HG02642 (cell line): ENCODE measurements around the gene NOX5.

Source experiments
- ATAC-seq: cut with Tn5 transposase; IDR thresholded peaks from one replicate; pipeline ENCODE4 v1.9.1; 2021; ENCODE audit warnings: mild to moderate bottlenecking; ENCODE audit not compliant: unreplicated experiment, poor library complexity

Gene NOX5

DNA sequence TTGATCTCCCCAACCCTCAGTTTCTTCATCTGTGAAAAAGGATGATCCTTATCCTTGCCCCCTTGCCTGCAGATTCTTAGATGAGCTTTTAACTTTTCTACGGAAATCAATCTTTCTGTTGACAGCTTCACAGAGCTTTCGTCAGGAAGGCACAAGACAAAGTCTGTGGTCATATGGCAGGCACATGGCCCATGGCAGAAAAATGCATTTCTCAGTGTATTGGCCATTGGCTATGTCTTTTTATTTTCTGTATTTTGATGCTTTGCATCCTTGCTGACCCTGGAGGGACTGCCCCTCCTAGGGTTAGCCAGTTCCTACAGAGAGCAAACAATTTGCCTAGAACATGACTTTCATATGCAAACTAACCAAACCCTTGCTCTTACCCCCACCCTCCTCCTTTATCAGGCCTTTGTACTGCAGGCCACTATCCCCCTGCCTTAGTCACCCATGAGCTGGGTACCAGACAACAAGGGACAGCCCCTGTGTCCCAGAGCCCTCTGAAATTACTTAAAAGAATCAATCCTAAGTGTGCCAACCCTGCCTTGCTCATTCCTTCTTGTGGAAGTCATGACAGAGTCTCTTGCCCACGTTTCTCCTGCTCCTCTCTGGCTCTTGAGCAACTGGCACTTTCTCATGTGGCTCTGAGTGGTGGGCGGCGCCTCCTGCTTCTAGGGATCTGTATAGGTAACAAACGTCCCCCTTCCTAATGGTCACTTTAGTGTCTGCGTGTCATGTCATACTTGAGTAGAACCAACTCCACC is 24.1 kb upstream of the NOX5 start:
- no peak for ATAC-seq

DNA sequence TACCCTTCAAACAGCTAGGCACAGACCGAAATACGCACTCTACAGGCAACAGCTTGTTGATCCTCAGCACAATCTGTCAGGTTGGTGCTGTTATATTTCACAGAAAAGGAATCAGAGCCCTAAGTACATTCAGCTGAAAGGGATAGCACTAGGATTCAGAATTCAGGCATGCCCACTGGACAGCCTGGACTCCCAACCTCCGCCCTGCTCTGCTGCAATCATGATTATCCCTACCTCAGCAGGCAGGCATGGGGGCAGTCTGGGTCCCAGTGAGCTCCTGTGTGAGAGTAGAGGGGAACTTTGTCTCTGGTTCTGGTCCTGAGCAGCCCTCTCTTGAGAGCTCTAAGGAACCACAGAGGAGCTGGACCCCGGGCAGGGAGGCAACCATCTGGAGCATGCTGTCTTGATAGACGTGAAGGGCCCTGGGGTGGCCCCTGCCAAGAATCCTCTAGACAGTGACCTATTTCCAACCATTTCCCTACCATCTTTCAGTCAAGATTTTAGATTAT is 23.4 kb upstream of the NOX5 start:
- ATAC-seq = no peak

DNA sequence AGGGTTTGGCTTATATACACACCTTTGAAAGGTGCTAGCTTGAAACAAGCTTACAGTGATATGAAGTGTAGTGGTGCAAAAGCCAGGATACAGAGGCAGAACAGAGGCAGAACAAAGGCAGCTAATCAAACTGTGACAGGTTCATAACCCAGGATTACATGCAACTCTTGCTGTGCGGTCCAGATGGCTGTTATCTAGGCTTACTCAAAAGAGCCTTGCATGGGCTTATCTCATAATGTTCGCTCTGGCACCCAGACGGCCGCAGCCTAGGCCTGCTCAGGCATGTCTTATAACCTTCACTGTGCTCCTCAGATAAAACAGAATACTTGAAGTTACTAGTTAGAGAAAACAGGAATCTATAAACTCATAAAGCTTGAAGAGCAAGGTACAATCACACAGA is 22.8 kb upstream of the NOX5 start:
- no peak for ATAC-seq

DNA sequence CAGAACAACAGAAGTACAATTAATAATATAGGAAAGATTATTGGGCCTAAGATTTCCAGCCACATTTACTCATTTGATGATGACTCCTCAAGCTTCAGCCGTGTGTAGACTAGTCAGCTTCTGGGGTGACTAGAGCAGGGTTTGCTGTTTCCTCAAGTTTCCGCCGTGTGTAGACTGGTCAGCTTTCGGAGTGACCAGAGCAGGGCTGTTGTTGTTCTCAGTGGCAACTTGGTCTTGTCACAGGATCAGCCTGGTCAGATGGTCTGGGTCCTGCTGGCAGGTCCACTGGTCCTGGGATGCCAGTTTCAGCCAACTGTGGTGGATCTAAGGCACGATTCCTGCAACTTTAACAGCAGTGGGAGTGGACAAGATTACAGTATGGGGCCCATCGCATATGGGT is 21.8 kb upstream of the NOX5 start:
- ATAC-seq = no peak

DNA sequence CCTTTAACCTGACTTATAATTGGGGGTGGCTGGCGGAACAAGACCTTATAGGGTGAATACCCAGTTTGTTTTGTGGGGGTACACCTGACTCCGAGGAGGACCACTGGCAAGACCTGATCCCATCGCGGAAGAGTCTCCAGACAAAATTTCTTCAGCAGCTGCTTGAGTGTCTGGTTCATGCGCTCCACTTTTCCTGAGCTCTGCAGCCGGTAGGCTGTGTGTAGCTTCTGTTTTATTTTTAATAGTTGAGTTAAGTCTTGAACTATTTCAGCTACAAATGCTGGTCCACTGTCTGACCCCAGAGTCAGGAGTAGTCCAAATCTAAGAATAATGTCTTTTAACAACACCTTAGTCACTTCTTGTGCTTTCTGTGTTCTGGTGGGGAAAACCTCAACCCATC is 21.2 kb upstream of the NOX5 start:
- ATAC-seq = no peak

DNA sequence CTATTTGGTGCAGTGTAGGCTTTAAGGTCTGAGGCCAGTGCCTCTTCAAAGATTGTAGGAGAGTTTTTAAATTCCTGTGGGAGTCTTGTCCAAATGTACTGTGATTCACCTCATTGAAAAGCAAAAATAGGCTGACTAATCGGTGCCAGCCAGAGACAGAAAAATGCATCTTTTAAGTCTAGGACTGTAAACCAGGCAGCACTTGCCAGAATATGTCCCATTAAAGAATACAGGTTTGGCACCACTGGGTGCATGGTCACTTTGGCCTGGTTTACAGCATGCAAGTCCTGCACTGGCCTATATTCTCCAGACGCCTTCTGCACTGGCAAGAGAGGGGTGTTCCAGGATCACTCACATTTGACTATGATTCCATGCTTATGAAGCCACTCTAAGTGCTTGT is 20.3 kb upstream of the NOX5 start:
- no peak for ATAC-seq

DNA sequence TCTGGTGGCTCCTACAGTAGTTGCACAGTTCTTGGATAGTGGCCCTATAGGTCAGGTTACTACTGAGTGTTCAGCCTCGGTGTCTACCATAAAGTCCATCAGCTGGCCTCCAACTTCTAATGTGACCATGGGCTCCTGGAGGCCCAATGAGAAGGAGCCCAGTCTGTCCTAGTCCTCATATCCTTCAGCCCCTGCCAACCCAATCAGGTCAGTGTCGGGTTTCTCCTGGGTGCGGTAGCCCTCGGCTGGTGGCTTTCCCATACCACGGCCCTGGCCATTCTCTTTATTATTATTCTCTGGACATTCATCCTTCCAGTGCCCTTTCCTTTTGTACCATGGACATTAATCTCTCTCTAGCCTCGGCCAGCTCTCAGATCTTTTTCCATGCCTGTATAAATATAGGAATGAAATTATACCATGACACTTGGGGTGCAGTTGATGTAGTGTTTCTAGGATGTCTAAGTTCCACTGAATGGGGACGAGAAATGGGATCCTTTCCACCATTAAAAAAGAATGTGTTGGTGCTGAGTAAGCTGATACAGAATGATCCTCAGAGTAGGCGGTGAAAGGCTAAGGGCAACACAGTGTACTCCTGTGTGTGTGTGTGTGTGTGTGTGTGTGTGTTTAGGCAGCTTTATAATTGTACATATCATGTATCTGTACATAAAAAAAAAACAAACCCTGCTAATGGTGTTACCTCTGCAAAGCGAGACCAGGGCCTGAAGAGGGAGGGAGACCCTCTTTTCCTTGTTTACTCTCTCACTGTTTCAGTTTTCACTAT is 19.3 kb upstream of the NOX5 start:
- ATAC-seq = no peak

DNA sequence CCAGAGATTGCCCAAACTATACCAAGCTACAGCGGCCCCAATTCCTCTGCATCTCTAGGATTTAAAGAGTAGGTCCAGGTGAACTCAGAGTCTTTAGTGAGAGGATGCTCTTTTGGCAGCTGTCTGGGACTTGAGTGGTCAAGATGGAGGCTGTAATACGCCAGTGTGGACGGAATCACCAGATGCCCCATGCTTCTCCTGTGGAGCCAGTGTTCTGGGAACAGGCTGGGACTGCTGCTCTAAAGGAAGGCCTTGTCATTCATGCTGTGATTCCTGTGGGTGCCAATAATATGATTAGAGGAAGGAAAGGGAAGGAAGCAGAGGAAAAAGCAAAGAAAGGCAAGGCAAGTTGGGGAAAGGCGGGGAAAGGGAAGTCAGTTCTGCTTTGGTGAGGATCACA is 17.4 kb upstream of the NOX5 start:
- ATAC-seq = no peak

DNA sequence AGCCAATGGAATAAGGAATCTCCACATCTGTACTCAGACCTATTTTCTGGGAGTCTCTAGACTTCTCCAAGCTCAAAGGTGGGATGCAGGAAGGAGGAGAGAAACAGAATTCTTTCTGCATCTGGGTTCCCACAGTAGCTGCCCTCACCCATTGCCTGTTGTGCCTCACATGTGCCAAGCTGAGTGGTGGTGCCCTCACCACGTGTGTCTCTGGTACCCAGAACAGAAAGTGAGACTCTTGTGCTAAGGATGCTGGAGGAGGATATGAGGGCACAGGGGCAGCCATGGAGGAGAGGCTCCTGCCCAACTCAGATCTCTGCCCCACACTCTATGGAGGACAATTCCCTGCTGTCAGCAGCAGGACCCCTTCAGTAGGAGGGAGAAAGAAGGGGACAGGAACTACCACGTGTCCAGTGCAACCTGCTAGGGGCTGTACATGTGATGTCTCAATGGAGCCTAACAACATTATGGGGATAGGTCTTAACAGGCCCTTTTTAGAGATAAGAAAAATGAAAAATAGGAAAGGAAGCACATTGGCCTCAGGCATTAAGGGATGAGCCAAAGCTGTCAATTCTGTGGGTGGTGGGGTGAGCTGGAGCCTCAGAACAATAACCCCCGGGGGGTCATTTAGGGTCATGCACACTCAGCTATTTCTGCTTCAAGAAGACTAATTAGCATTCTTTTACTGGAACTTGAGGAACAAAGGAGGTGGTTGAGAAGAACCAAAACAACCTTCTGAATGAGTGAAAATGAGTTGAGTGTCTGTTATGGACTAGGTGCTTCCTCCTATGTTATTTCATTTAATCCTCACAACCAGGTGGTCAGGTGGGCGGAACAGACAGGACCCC is 16.3 kb upstream of the NOX5 start:
- ATAC-seq = no peak

DNA sequence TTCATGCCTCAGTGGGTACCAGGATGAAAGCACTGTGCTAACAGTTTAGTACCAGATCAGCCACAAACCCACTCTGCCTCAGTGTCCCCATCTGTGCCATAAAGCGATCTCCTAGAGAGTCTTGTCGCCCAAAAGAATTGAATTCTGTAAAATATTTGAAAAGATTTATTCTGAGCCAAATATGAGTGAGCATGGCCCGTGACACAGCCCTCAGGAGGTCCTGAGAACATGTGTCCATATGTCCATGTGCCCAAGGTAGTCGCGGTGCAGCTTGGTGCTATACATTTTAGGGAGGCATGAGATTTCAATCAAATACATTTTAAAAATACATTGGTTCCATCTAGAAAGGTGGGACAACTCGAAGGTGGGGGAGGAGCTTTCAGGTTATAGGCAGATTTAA is 15.4 kb upstream of the NOX5 start:
- ATAC-seq = no peak

DNA sequence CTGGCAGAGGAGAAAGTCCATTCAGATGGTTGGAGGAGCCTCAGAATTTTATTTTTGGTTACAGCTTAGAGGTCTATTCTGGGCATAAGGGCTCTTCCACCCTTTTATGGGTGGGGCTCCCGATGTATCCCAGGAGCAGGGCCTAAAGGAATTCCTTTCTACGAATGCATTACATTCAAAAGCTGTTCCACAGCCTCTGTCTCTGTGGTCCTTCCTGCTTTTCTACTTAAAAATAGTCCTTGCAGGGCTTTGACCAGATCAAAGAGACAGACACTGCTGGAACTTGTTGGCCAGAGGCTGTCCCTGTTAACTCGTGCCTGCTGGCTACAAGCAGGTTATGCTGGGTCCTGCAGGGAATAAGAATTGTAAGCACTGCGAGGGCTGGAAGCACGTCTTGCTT is 14.4 kb upstream of the NOX5 start:
- no peak for ATAC-seq

DNA sequence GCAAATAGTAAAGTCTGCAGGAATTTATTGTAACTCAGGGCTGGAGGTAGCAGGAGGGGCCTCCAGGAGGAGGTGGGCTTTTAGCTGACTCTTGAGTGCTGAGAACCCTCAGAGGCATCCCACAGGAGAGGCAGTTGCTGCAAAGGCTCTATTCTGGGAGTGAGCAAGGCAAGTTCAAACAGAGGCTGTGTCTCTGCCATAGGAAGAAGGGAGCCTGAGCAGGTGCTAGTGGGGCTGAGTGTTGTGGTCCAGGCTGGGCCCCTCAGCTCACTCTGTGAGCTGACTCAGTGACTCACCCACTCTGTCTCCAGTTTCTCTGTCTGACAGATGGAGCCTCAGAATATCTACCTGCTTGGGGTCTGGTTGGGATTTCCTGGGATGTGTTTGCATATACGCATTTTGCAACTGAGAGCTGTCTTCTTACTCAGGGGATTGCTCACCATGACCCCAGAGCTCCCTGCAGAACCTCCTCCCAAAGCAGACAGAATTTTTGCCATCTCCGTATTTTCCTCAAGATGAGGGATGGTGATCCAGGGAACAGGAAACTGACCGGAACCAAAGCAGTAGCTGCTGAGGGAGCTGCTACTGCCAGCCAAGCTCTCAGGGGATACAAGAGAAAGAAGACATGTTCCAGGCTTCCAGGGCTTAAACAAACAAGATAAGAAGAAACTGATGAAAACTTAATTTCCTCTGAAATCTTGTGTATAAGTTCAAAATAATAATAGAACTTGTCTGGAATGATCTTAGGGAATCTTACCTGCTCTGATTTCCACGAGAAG is 13.6 kb upstream of the NOX5 start:
- no peak for ATAC-seq

DNA sequence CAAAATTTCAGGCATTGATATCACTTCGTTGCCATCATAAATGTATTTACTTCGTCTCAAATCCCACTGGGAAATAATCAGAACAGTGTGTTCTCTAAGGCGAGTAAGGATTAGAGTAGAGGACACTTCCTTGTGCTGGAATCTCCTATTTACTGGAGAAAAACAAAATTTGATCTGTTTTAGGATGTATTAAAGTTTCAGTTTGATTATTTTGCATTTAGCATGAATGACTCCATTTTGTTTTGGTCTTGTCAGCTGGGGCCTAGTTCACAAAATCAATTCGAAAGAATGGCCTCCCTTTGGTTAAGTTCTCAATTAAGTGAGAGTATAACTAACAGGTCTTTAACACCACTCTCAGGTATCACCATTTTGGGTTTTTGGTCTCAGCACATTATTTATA is 11.7 kb upstream of the NOX5 start:
- no peak for ATAC-seq

DNA sequence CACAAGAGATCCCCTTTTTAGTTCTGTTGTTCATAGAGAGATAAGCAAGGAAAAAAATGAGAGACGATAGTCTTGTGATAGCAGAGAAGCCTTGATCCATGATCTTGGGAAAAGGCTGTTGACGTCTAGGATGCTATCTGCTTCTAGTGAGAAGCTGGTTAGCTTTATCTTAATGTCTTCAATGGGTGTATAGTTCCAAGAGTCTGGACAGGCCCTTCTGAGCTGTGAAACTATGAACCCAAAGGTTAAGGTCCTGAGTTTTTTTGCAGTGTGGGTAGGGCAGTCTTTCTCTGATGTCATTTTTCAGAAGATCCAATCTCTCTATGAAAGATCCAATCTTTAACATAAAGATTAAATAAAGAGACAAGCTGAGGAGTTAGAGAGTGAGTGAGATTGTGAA is 10.5 kb upstream of the NOX5 start:
- ATAC-seq = no peak

DNA sequence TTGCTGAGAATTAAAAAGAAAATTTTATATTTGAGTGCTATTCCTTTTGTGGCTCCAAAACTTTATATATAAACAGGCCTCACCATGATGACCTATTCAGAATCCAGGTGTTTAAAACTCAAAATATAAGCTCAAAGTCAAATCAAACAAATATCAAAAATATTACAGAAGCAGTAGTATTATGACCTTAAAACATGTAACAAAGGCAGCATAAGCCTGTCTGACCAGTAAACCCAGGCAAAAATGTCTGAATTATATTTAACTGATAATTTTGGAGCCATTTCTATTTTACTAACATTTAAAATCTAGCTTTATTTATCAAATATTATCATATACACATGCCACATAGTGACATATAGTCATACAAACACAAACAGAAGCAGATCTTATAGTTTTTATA is 6.4 kb upstream of the NOX5 start:
- no peak for ATAC-seq

DNA sequence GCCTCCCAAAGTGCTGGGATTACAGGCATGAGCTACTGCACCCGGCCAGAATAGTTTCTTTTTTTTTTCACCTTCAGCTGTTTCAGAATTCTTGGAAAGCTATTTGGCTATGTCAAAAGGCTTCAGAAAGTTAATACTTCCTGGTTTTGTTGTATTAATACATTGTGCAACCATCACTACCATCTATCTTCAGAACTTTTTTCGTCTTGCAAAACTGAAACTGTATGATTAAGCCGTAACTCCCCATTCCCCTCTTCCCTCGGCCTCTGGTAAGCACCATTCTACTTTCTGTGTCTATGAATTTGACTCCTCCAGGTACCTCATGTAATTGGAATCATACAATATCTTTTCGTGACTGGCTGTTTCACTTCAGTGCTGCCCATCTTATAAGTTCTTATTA is 5.2 kb upstream of the NOX5 start:
- ATAC-seq = no peak

DNA sequence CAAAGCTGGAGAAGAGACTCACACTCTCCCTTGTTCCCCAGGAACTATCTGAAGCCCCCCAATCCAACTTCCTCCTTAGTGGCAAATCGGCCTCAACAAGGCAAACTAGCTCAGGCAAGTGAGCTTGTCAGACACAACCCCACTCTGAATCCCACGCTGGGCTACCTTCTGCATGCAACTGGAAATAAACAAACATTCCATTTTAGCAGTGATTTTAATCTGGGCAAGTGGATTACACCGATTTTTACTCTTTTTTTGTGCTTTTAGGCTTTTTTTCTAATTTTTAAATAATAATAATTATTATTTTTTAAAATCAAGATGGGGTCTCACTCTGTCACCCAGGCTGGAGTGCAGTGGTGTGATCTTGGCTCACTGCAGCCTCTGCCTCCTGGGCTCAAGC is 2.9 kb upstream of the NOX5 start:
- ATAC-seq = no peak

DNA sequence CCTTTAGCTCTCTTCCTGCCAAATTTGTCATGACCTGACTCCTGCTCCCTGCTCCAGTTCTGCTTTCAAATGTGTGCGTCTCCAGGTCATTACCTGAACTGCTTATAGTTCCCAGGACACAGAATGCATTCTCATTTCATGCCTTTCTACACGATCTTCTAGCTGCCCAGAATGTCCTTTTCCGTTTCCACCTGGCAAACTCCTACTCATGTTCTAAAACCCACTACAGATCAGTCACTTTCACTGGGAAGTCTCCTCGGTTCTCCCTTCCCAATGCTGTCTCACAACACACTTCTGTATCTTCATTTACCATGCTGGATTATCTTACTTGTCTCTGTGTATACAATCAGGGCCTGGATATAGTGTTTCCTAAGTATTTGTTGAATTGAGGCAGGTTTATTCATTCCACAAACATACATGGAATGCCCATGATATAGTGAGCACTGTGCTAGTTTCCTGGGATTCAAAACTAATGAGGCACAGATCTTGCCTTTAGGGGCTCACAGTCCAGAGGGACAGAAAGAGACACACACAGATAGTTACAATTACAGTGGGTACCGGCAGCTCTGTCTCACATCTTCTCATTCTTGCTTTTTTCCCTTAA is 1.6 kb upstream of the NOX5 start:
- no peak for ATAC-seq

DNA sequence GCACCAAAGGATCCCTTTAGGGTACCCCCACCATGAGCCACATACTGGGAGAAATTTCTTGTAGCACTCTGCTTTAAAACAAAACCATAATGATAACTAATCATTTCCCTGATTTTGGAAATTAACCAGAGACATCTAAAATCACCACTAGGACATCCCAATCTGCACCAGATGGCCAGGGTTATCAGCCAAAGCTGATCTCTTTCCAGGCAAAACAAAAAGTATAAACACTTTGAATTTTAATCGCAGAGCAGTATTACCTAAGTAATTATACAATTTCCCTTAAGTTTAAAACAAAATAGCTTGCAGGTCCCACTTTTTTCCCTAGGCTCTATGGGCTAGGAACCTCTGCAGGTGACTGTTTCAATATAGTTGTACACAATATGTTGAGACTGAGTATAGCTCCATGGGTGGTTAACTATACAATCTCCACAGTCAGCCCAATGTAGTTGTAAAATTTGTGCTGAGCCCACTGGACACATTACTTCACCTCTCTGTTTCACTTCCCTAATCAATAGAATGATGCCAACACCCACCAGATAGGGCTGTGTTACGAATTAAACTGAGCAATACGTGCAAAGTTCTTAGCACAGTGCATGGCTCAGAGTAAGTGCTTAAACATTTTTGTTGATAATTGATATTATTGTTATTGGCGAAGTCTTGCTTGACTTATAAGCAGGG is 629 bp upstream of the NOX5 start:
- no peak for ATAC-seq
